ENCODE results near the gene FRMPD3. TPM values are rescaled to one million over a fixed set of nuclear protein-coding genes. Genes with fewer than 3 reads are reported as not detected.
A peak's percentile ranks its signal among the peaks of the same experiment; 100 is the strongest.

Gene FRMPD3
- total RNA-seq, 3 donors from 2014 or later (not counting 1 experiment from before 2014, with no cell fraction given), result 6.0 to 12.4 (median 8.2) TPM

DNA sequence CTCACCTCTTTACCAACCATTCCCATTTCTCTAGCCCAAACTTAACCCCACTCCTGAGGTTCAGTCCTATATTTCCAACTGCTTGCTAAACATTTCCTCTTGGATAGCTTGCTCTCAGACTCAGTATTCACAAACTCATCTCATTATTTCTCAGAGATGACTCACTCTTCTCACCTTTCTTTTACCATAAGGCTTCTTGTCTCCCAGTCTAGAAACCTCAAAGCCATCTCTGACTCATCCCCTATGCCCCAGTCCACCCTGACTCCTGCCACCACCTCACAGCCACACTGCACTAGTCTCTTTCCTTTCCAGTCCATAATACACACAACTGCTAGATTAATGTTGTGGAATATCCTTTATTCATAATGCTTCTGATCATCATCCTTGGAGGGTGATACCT is 4.8 kb downstream of the FRMPD3 start:
- Histone ChIP-seq H3K27me3 (ENCODE audit: control insufficient read depth, insufficient read depth, low read length) (no peaks in the 10 kb centered on the region), H3K4me1 (ENCODE audit: control insufficient read depth, insufficient read depth, low read length) (peaks cover 43% of the 10 kb centered on the region), H3K36me3 (ENCODE audit: control insufficient read depth, insufficient read depth, low read length) (no peaks in the 10 kb centered on the region), H3K4me3 (ENCODE audit: low read length) (no peak overlapping the region), H3K27ac (ENCODE audit: low read length) (no peak overlapping the region), H3K9me3 (ENCODE audit: control insufficient read depth, insufficient read depth, low read length) (no peaks in the 10 kb centered on the region)
- Mint-ChIP-seq H3K4me3 (no peak overlapping the region), H3K27ac (no peak overlapping the region), H3K4me1 (peaks cover 7 to 22% of the 10 kb centered on the region in 2 donors), H3K36me3 (no peaks in the 10 kb centered on the region), H3K27me3 (ENCODE audit: low read depth in 2 of 2) (peaks cover 6 to 17% of the 10 kb centered on the region in 2 donors), H3K9me3 (no peaks in the 10 kb centered on the region)
- DNase-seq (peak in 1 of 2 donors; percentile 65), ATAC-seq (peak; percentile 65 to 77 (median 74))
- intact Hi-C loops (cut with micrococcal nuclease), result loop anchor here (1.0 to 5.0 kb wide), 3 partner anchors 26 to 258 kb away; partner anchors contain the start of gene PRPS1
- TF ChIP-seq, protein P1, sequence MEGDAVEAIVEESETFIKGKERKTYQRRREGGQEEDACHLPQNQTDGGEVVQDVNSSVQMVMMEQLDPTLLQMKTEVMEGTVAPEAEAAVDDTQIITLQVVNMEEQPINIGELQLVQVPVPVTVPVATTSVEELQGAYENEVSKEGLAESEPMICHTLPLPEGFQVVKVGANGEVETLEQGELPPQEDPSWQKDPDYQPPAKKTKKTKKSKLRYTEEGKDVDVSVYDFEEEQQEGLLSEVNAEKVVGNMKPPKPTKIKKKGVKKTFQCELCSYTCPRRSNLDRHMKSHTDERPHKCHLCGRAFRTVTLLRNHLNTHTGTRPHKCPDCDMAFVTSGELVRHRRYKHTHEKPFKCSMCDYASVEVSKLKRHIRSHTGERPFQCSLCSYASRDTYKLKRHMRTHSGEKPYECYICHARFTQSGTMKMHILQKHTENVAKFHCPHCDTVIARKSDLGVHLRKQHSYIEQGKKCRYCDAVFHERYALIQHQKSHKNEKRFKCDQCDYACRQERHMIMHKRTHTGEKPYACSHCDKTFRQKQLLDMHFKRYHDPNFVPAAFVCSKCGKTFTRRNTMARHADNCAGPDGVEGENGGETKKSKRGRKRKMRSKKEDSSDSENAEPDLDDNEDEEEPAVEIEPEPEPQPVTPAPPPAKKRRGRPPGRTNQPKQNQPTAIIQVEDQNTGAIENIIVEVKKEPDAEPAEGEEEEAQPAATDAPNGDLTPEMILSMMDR (IDR thresholded peaks at IDR 0.05), result no peak

DNA sequence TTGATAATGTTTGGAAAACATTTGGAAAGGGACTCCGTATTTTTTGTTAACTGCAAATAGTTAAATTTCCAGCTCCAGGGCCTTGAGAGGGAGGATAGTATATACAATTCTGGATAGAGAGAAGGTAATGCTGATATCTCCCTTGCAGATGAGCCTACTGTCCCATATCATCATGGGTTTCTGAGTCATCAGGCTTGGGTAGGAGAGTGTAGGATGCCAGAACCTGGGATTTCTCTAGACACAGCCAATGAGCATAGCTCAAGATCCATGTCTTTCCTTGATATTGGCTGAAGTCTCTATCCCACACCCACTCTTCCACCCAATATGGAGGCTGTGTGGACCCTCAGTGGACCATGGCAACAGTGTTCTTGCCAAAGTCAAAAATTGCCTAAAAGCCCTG is 7.8 kb downstream of the FRMPD3 start:
- Histone ChIP-seq H3K27me3 (ENCODE audit: control insufficient read depth, insufficient read depth, low read length) (no peaks in the 10 kb centered on the region), H3K4me1 (ENCODE audit: control insufficient read depth, insufficient read depth, low read length) (peaks cover 23% of the 10 kb centered on the region), H3K36me3 (ENCODE audit: control insufficient read depth, insufficient read depth, low read length) (no peaks in the 10 kb centered on the region), H3K4me3 (ENCODE audit: low read length) (no peak overlapping the region), H3K27ac (ENCODE audit: low read length) (no peak overlapping the region), H3K9me3 (ENCODE audit: control insufficient read depth, insufficient read depth, low read length) (no peaks in the 10 kb centered on the region)
- Mint-ChIP-seq H3K9me3 (no peaks in the 10 kb centered on the region), H3K4me1 (peaks cover under 1 to 7% of the 10 kb centered on the region in 2 donors), H3K4me3 (no peak overlapping the region), H3K36me3 (no peaks in the 10 kb centered on the region), H3K27me3 (ENCODE audit: low read depth in 2 of 2) (peaks cover 5 to 17% of the 10 kb centered on the region in 2 donors), H3K27ac (no peak overlapping the region)
- TF ChIP-seq, protein P1 (IDR thresholded peaks at IDR 0.05), result no peak
- DNase-seq, result no peak
- 100% methylated on average over 1 of the region's 1 CpG for WGBS (ENCODE audit: insufficient coverage)
- ATAC-seq, result no peak
- intact Hi-C loops (cut with micrococcal nuclease), result no loop called here

DNA sequence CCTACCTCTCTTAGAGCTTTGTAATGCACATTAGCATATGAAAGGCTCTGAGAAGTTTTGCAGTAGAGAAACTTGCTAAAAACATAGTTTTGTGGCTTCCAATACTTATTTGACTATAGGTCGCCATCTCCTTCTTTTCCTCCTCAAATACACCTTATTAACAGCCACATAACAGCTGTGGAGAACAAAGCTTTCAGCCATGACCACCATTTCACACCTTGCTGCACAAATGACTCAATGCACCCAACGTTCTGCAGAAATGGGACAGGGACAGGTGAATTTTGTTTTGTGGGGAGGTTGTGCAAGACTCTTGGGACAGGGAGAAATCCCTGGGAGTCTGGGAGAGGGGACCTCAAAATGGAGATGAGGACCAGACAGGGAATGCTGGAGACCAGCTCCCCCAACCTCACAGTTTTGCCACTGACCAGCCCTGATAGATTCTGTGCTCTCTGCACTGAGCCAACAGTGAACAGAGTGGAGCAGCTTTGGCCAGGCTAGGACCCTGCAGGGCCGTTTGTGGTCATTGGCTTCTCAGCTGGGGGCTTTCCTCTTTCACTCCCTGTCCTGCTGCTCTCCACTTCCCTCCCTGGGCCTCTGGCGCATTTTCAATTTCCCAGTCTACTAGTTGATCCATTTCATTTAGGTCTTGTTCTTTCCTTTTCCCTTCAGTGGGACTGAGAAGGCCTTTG is 16.6 kb downstream of the FRMPD3 start:
- intact Hi-C loops (cut with micrococcal nuclease), result no loop called here
- ATAC-seq (no peak), DNase-seq (peak in 1 of 2 donors; percentile 6)
- Mint-ChIP-seq H3K9me3 (no peaks in the 10 kb centered on the region), H3K27ac (no peak overlapping the region), H3K4me1 (peaks cover 0 to 5% of the 10 kb centered on the region in 2 donors), H3K4me3 (no peak overlapping the region), H3K36me3 (no peaks in the 10 kb centered on the region), H3K27me3 (ENCODE audit: low read depth in 2 of 2) (peaks cover 0 to 3% of the 10 kb centered on the region in 2 donors)
- no peaks in the 10 kb centered on the region for H3K9me3 ChIP-seq (ENCODE audit: control insufficient read depth, insufficient read depth, low read length)
- no peaks in the 10 kb centered on the region for H3K27me3 ChIP-seq (ENCODE audit: control insufficient read depth, insufficient read depth, low read length)
- no peak overlapping the region for H3K4me3 ChIP-seq (ENCODE audit: low read length)
- no peak overlapping the region for H3K27ac ChIP-seq (ENCODE audit: low read length)
- H3K4me1 ChIP-seq (ENCODE audit: control insufficient read depth, insufficient read depth, low read length), result no peaks in the 10 kb centered on the region
- H3K36me3 ChIP-seq (ENCODE audit: control insufficient read depth, insufficient read depth, low read length), result no peaks in the 10 kb centered on the region
- WGBS (ENCODE audit: insufficient coverage), result 73% methylated on average over 2 of the region's 4 CpGs
- TF ChIP-seq, protein P1 (IDR thresholded peaks at IDR 0.05), result no peak

DNA sequence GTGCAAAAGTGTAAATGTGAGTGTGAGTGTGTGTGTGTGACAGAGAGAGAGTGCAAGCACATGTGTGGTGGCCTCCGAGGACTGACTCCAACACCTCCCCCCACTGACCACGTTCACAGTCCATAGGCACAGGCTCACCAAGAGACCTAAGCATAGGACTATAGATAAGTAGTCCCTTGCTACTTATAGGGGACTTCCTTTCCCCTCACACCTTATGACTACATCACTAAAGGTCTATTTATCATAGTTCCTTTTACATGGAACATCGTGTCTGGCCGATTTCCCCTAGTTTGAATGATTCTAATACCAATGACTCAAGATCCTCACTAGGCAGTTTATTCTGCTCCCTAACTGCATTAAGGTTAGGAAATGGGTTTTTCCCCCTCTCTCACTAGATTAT is 17.8 kb downstream of the FRMPD3 start:
- ATAC-seq, result no peak
- H3K9me3 Mint-ChIP-seq, result no peaks in the 10 kb centered on the region
- Histone ChIP-seq H3K27me3 (ENCODE audit: control insufficient read depth, insufficient read depth, low read length) (no peaks in the 10 kb centered on the region), H3K9me3 (ENCODE audit: control insufficient read depth, insufficient read depth, low read length) (no peaks in the 10 kb centered on the region), H3K4me1 (ENCODE audit: control insufficient read depth, insufficient read depth, low read length) (no peaks in the 10 kb centered on the region), H3K36me3 (ENCODE audit: control insufficient read depth, insufficient read depth, low read length) (no peaks in the 10 kb centered on the region), H3K4me3 (ENCODE audit: low read length) (no peak overlapping the region), H3K27ac (ENCODE audit: low read length) (no peak overlapping the region)
- H3K4me1 Mint-ChIP-seq, result peaks cover 0 to 5% of the 10 kb centered on the region in 2 donors
- H3K27ac Mint-ChIP-seq, result no peak overlapping the region
- H3K4me3 Mint-ChIP-seq, result no peak overlapping the region
- H3K27me3 Mint-ChIP-seq (ENCODE audit: low read depth in 2 of 2), result no peaks in the 10 kb centered on the region
- DNase-seq, result no peak
- intact Hi-C loops (cut with micrococcal nuclease), result no loop called here
- H3K36me3 Mint-ChIP-seq, result no peaks in the 10 kb centered on the region
- TF ChIP-seq, protein P1 (IDR thresholded peaks at IDR 0.05), result no peak
- no CpG with 5 or more reads among the region's 4 CpGs for WGBS (ENCODE audit: insufficient coverage)
